A549 (cell line): ENCODE measurements around the gene PPP1CC. TPM values are rescaled to one million over a fixed set of nuclear protein-coding genes. Genes with fewer than 3 reads are reported as not detected.

ENCODE experiments used
- ATAC-seq, 2 experiments: fragments of 200-7000 bp in 1 of 2; fragments of >200 bp in 1 of 2; cut with Nextera tagmentation in 1 of 2; cut with Tn5 transposase in 1 of 2; 3 replicates each; pipeline versions ENCODE4 v1.8.0 to v1.9.1; 2018 to 2020; ENCODE audit warnings: mild to moderate bottlenecking in 1 of 2, moderate library complexity in 1 of 2
- CTCF ChIA-PET: fragments of 300-600 bp; sonication (Branson Sonifier 250); formaldehyde crosslinking; extraction: SDS; loops from one replicate; lab custom pipeline; 2021; ENCODE audit warnings: antibody characterized with exemption, inconsistent platforms; lab: Yijun Ruan, JAX
- POLR2A ChIA-PET: fragments of 350-600 bp; formaldehyde crosslinking; extraction: SDS; loops from one replicate; lab custom pipeline; 2021; ENCODE audit warnings: antibody characterized with exemption, inconsistent platforms; lab: Yijun Ruan, JAX
- DNase-seq, 2 experiments: peaks; one replicate each; pipeline versions ENCODE4 v3.0.0 to v3.0.0-alpha.2; 2011 to 2016; ENCODE audit warnings: low read depth in 1 of 2, low spot score in 1 of 2
- FAIRE-seq: peaks from 2 replicates; lab custom pipeline; 2011; peaks lifted over from hg19 to GRCh38; lab: Jason Lieb, UNC
- H3K27ac ChIP-seq, 2 experiments: fragments of >200 bp; sonication (Bioruptor Twin); formaldehyde crosslinking; 3 replicates each; pipeline ENCODE4 v1.5.1; 2016 to 2017
- H3K4me1 ChIP-seq: fragments of >200 bp; sonication (Bioruptor Twin); formaldehyde crosslinking; 3 replicates; pipeline ENCODE4 v1.6.1; 2016
- H3K4me2 ChIP-seq: fragments of >200 bp; sonication (Bioruptor Twin); formaldehyde crosslinking; 3 replicates; pipeline ENCODE4 v1.6.1; 2016
- H3K4me3 ChIP-seq: fragments of >200 bp; sonication (Bioruptor Twin); formaldehyde crosslinking; 3 replicates; pipeline ENCODE4 v1.5.1; 2016
- H3K9me3 ChIP-seq: fragments of >200 bp; sonication (Bioruptor Twin); formaldehyde crosslinking; 3 replicates; pipeline ENCODE4 v1.6.1; 2016
- ATOH8 ChIP-seq: fragments of 250-450 bp; sonication (Bioruptor Pico); IDR thresholded peaks from 2 replicates; pipeline ENCODE4 v1.5.0; 2020; ENCODE audit warnings: low read depth, mild to moderate bottlenecking, moderate library complexity
- BCL3 ChIP-seq: fragments of >200 bp; sonication (Bioruptor Twin); formaldehyde crosslinking; IDR thresholded peaks from 3 replicates; pipeline ENCODE4 v1.6.1; 2016
- BHLHE40 ChIP-seq: IDR thresholded peaks from 2 replicates; pipeline ENCODE4 v1.6.1; 2012; ENCODE audit warnings: low read depth, low read length, inconsistent platforms
- CEBPB ChIP-seq, 2 experiments: fragments of >200 bp in 1 of 2; sonication (Bioruptor Twin) in 1 of 2; formaldehyde crosslinking in 1 of 2; IDR thresholded peaks; 2 replicates each; pipeline ENCODE4 v1.6.1; 2012 to 2016
- CHD4 ChIP-seq: fragments of 200-600 bp; sonication (generic); IDR thresholded peaks from 2 replicates; pipeline ENCODE4 v1.6.1; 2016; ENCODE audit warnings: antibody characterized with exemption, mild to moderate bottlenecking, borderline replicate concordance
- CTCF ChIP-seq: fragments of >200 bp; sonication (Bioruptor Twin); formaldehyde crosslinking; IDR thresholded peaks from 3 replicates; pipeline ENCODE4 v1.5.1; 2016
- ESRRA ChIP-seq: fragments of 150-350 bp; IDR thresholded peaks from 2 replicates; pipeline ENCODE4 v1.6.1; 2014; ENCODE audit warnings: mild to moderate bottlenecking, low read length, borderline replicate concordance
- FOSB ChIP-seq: fragments of 250-450 bp; sonication (Bioruptor Pico); IDR thresholded peaks from 2 replicates; pipeline ENCODE4 v1.5.0; 2020; ENCODE audit warnings: mild to moderate bottlenecking, moderate library complexity
- JUN ChIP-seq, 2 experiments: fragments of >200 bp; sonication (Bioruptor Twin); formaldehyde crosslinking; IDR thresholded peaks; 2 replicates in 1 of 2; 3 replicates in 1 of 2; pipeline ENCODE4 v1.6.1; 2016 to 2017
- JUNB ChIP-seq: fragments of >200 bp; sonication (Bioruptor Twin); formaldehyde crosslinking; IDR thresholded peaks from 2 replicates; pipeline ENCODE4 v1.6.1; 2016
- KDM5A ChIP-seq: fragments of 200-600 bp; sonication (generic); IDR thresholded peaks from 2 replicates; pipeline ENCODE4 v1.6.1; 2016; ENCODE audit warnings: antibody characterized with exemption, mild to moderate bottlenecking
- NPAS2 ChIP-seq: fragments of 250-450 bp; sonication (Bioruptor Pico); IDR thresholded peaks from 2 replicates; pipeline ENCODE4 v1.8.0; 2022; ENCODE audit warnings: mild to moderate bottlenecking, moderate library complexity, borderline replicate concordance
- RAD21 ChIP-seq, 2 experiments: fragments of >200 bp in 1 of 2; sonication (Bioruptor Twin) in 1 of 2; formaldehyde crosslinking in 1 of 2; IDR thresholded peaks in 1 of 2; conservative IDR thresholded peaks in 1 of 2; 2 replicates in 1 of 2; 3 replicates in 1 of 2; pipeline ENCODE4 v1.6.1; 2012 to 2018; ENCODE audit warnings: inconsistent platforms in 1 of 2
- TFCP2L1 ChIP-seq: fragments of 250-450 bp; sonication (Bioruptor Pico); IDR thresholded peaks from 2 replicates; pipeline ENCODE4 v1.5.0; 2021; ENCODE audit warnings: mild to moderate bottlenecking
- ZFP36 ChIP-seq: fragments of 450-650 bp; IDR thresholded peaks from 2 replicates; pipeline ENCODE4 v1.6.1; 2014; ENCODE audit warnings: borderline replicate concordance; ENCODE audit not compliant: partially characterized antibody
- ZNF302 ChIP-seq: fragments of 250-450 bp; sonication (Bioruptor Pico); IDR thresholded peaks from 2 replicates; pipeline ENCODE4 v1.9.0; 2021; ENCODE audit warnings: inconsistent platforms, mild to moderate bottlenecking, moderate library complexity
- ZSCAN20 ChIP-seq: fragments of 250-450 bp; sonication (Bioruptor Pico); IDR thresholded peaks from 2 replicates; pipeline ENCODE4 v1.8.0; 2022; ENCODE audit warnings: mild to moderate bottlenecking, moderate library complexity
- WGBS: methylation state at CpG from one replicate; pipeline ENCODE4 v1.1.6; 2017; ENCODE audit errors: missing lambda C conversion rate; 5-methylcytosine and 5-hydroxymethylcytosine counted together
- polyA plus RNA-seq, 4 experiments: library from polyadenylated mRNA; depleted of rRNA in 3 of 4; stranded (reverse); fragments of >200 nt; fragmentation: RNase III in 1 of 4; extraction: RNeasy Plus Mini Kit Qiagen cat#74134 plus additional on column Dnase treatment in 1 of 4; gene quantifications; 2 replicates in 3 of 4; 3 replicates in 1 of 4; pipeline ENCODE4 v1.2.3, GENCODE V29; 2011 to 2017

PPP1CC gene
- polyA plus RNA-seq, 2 of the 4 experiments (the other 2 are of a cell fraction): 131 to 258 TPM

GRCh38 chr12:110718222-110718908 is 24.3 kb downstream of the PPP1CC start (continued):
- TF ChIP-seq CTCF (no peak), CHD4 (no peak)
- TF ChIP-seq, all 56 proteins: peak for 0

GRCh38 chr12:110717037-110717436 is 25.7 kb downstream of the PPP1CC start:
- no peak for FAIRE-seq
- DNase-seq: no peak
- WGBS: 94% methylated on average over 3 of the region's 3 CpGs
- no peaks in the 10 kb centered on the region for H3K9me3 ChIP-seq
- H3K4me1 ChIP-seq: no peaks in the 10 kb centered on the region
- no peak overlapping the region for H3K4me2 ChIP-seq
- POLR2A ChIA-PET: no interaction called here
- no peak overlapping the region for H3K27ac ChIP-seq
- peak in 1 of 2 experiments; percentile 12; a peak in 2 of 6 replicates for ATAC-seq
- CTCF ChIA-PET: interaction anchor here (0.6 kb wide), 1 partner anchor 51 kb away, joined by 3 read pairs; no protein-coding TSS in a partner anchor
- TF ChIP-seq JUNB: no peak
- no peak for TF ChIP-seq CHD4
- 0 out of 5 replicates have a peak, but pooled peaks of 1 of the 2 experiments have one; percentile 22 for TF ChIP-seq JUN (IDR thresholded peaks at IDR 0.05)
- TF ChIP-seq TFCP2L1: no peak
- TF ChIP-seq FOSB (CRISPR knock-in tag): no peak
- no peak for TF ChIP-seq ZNF302 (CRISPR knock-in tag)
- no peak overlapping the region for H3K4me3 ChIP-seq

GRCh38 chr12:110708917-110709316 is 33.8 kb downstream of the PPP1CC start:
- Histone ChIP-seq H3K4me3 (no peak overlapping the region), H3K9me3 (no peaks in the 10 kb centered on the region), H3K27ac (no peak overlapping the region), H3K4me2 (no peak overlapping the region), H3K4me1 (no peaks in the 10 kb centered on the region)
- TF ChIP-seq JUN (IDR thresholded peaks at IDR 0.05) (no peak), FOSB (CRISPR knock-in tag) (no peak), ZSCAN20 (no peak), ESRRA (no peak), BCL3 (no peak), BHLHE40 (no peak)
- ChIA-PET POLR2A (no interaction called here), CTCF (interaction anchor here (0.6 to 2.2 kb wide), 8 partner anchors 9 to 240 kb away, joined by 3 to 7 read pairs (median 4); partner anchors contain the start of gene FAM216A)
- FAIRE-seq (no peak), DNase-seq (no peak), ATAC-seq (no peak)
- WGBS: 95% methylated on average over 4 of the region's 4 CpGs

GRCh38 chr12:110705309-110705708 is 37.4 kb downstream of the PPP1CC start:
- ChIA-PET POLR2A (interaction anchor here (0.6 to 1.2 kb wide), 2 partner anchors 36 to 38 kb away, joined by 3 to 4 read pairs; partner anchors contain the start of gene PPP1CC), CTCF (interaction anchor here (0.5 to 1.5 kb wide), 16 partner anchors 8 to 1908 kb away, joined by 3 to 15 read pairs (median 3); no protein-coding TSS in a partner anchor)
- 36% methylated on average over 3 of the region's 3 CpGs for WGBS

GRCh38 chr12:110704750-110705149 is 37.9 kb downstream of the PPP1CC start:
- no peak overlapping the region for H3K27ac ChIP-seq
- H3K4me2 ChIP-seq: 0 out of 3 replicates have a peak overlapping the region, but pooled peaks have one; percentile 5
- H3K4me3 ChIP-seq: no peak overlapping the region
- TF ChIP-seq KDM5A (no peak), NPAS2 (CRISPR knock-in tag) (no peak), ATOH8 (CRISPR knock-in tag) (no peak), BHLHE40 (no peak), RAD21 (conservative IDR thresholded peaks at IDR 0.05 in 1 of 2, IDR thresholded peaks at IDR 0.05 in 1 of 2) (peak; percentile 15 to 41; a peak in 2 of 5 replicates), CTCF (0 out of 3 replicates have a peak, but pooled peaks have one; percentile 15), CEBPB (IDR thresholded peaks at IDR 0.05) (no peak)
- H3K4me1 ChIP-seq: no peaks in the 10 kb centered on the region
- CTCF ChIA-PET: interaction anchor here (0.5 to 1.5 kb wide), 15 partner anchors 9 to 1908 kb away, joined by 3 to 15 read pairs (median 3); no protein-coding TSS in a partner anchor
- ATAC-seq: peak; percentile 83 to 84
- 27% methylated on average over 5 of the region's 5 CpGs for WGBS
- no peak for FAIRE-seq
- no peaks in the 10 kb centered on the region for H3K9me3 ChIP-seq
- peak; percentile 38 to 53 for DNase-seq
- POLR2A ChIA-PET: interaction anchor here (1.2 kb wide), 1 partner anchor 38 kb away, joined by 3 read pairs; the partner anchor contains the start of gene PPP1CC

More at GRCh38 chr12:110705309-110705708, 37.4 kb downstream of the PPP1CC start:
- no peak for DNase-seq
- ATAC-seq: peak in 1 of 2 experiments; percentile 38; a peak in 2 of 6 replicates
- no peak for FAIRE-seq
- Histone ChIP-seq H3K4me3 (no peak overlapping the region), H3K4me2 (0 out of 3 replicates have a peak overlapping the region, but pooled peaks have one; percentile 5)
- no peak for TF ChIP-seq ZFP36
- TF ChIP-seq CEBPB (IDR thresholded peaks at IDR 0.05): 0 out of 4 replicates have a peak, but pooled peaks of 1 of the 2 experiments have one; percentile 12
- TF ChIP-seq, all 56 proteins: peak for 1
- Histone ChIP-seq H3K9me3 (no peaks in the 10 kb centered on the region), H3K27ac (no peak overlapping the region), H3K4me1 (no peaks in the 10 kb centered on the region)
